ENCODE measurements around the gene TMC4.

GRCh38 chr19:54160854-54161253 is 12.1 kb downstream of the TMC4 start:
- no peak for TF ChIP-seq POLR2AphosphoS5 (IDR thresholded peaks at IDR 0.05; ENCODE audit: borderline replicate concordance, low read depth, low read length)
- no peak for TF ChIP-seq EZH2 (IDR thresholded peaks at IDR 0.05)

Measured in SK-N-MC (cell line).